ENCODE results near the gene PBX3.
A peak's percentile ranks its signal among the peaks of the same experiment; 100 is the strongest.

PBX3 gene

GRCh38 chr9:125889112-125889475 is 141.9 kb downstream of the PBX3 start:
- peak overlapping the region; percentile 14; the same call in 1 of the 2 replicates for H3K4me3 ChIP-seq (ENCODE audit: low read length)
- DNase-seq (ENCODE audit: low read depth, low spot score): no peak

DNA sequence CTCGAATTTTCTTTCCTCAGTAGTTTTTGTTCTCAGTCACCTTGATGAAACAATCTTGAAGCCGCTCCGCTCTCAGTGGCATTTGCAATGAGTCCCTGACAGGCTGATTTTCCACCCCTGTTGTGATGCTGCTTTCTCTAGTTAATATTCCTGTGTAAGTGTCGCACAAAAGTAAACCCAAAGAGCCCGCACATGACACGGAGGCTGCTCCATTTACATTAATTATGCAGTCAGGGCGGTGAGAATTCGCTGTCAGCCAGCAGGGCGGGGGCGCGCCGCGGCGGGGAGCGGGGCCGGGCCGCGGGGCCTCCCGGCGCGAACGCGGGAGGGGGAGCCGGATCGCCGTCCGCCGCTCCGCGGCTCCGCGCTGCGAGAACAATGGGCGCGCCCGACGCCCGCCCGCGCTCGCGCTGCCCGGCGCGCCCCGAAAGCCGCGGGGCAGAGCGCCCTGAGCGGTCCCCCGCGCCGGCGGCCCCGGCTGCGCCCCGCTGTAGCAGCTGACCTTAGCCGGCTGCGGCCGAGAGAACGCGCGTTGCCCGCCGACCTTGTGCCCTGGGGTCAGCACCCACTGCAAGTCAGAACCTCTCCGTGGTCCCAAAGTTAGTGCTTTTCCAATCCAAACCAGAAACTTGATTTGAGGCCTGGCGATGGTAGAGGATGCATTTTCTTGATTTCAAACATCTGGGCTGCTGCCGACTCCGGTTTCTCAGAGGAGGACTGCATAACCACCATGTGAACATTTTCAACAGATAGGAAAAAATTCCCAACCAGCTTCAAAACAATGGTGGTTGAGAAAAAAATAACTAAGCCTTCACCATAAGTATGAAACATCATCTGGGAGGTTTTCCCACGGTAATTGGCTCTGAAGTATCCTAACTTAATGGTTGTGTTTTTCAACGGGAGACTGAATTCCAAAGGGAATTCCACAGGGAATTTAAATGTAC is 142.6 kb downstream of the PBX3 start:
- DNase-seq (ENCODE audit: low read depth, low spot score): no peak
- H3K4me3 ChIP-seq (ENCODE audit: low read length): peak overlapping the region; percentile 14; the same call in 1 of the 2 replicates

DNA sequence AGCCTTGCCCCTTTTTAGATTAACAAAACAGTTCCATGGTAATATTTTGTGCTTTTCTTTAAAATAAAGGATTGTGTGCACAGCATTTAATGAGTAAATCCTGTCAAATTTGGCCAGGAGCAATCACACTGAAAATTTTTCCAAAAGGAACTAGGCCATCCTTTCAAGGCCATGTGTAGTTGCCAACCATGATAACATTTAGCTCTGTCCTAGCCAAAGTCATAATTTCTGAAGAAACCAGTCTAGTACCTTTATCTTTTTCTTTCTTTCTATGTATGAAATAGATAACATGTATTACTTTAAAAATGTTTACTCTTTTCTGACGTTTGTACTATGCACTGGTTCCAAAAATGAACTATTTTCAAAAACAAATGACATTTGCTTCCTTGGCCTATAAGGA is 143.7 kb downstream of the PBX3 start:
- no peak overlapping the region for H3K4me3 ChIP-seq (ENCODE audit: low read length)

GRCh38 chr9:125893277-125893676 is 146.1 kb downstream of the PBX3 start:
- no peak overlapping the region for H3K4me3 ChIP-seq (ENCODE audit: low read length)
- no peak for DNase-seq (ENCODE audit: low read depth, low spot score)

More for the DNA sequence above, 143.7 kb downstream of the PBX3 start:
- DNase-seq (ENCODE audit: low read depth, low spot score): no peak

- no peak overlapping the region for H3K4me3 ChIP-seq (ENCODE audit: low read length)
- no peak for DNase-seq (ENCODE audit: low read depth, low spot score)
Observed at GRCh38 chr9:125894566-125894965, 147.4 kb downstream of the PBX3 start.

- DNase-seq (ENCODE audit: low read depth, low spot score): no peak
- no peak overlapping the region for H3K4me3 ChIP-seq (ENCODE audit: low read length)
Observed at GRCh38 chr9:125896404-125896803, 149.2 kb downstream of the PBX3 start.

DNA sequence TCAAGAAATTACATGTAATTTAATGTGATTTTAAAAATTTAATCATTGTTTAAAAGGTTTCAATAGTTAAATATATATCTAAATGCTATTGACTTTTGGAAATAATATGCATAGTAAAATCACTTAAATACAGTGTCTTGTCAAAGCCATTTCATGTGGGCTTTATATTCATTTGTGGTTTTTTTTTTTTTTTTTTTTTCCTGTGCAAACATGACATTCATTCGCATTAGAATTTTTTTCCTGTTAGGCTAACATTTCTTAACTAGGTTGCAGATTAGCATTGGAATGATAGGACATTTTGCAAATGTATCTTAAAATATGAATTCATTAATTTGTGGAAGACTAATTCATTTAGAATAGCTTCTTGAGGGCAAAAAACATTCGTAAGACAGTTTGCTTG is 149.8 kb downstream of the PBX3 start:
- no peak for DNase-seq (ENCODE audit: low read depth, low spot score)
- H3K4me3 ChIP-seq (ENCODE audit: low read length): no peak overlapping the region

GRCh38 chr9:125897481-125897880 is 150.3 kb downstream of the PBX3 start:
- H3K4me3 ChIP-seq (ENCODE audit: low read length): no peak overlapping the region
- no peak for DNase-seq (ENCODE audit: low read depth, low spot score)

DNA sequence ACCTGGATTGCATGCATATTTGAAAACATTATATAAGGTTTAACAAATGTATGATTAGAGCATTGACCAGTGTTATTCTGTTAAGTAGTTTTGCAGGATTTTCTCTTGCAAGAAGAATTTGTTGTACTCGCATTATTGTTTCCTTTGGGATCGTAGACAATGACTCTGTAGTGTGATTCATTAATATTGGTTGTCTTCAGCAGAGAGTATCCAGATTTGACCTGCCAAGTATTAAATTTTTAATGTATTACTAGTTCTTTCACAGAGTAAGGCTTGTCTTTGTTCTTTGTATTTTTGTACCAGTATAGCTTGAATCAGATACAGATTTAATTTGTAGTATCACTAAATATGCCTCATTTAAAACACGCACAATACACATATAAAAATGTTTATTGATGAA is 155.0 kb downstream of the PBX3 start:
- no peak for DNase-seq (ENCODE audit: low read depth, low spot score)
- no peak overlapping the region for H3K4me3 ChIP-seq (ENCODE audit: low read length)

DNA sequence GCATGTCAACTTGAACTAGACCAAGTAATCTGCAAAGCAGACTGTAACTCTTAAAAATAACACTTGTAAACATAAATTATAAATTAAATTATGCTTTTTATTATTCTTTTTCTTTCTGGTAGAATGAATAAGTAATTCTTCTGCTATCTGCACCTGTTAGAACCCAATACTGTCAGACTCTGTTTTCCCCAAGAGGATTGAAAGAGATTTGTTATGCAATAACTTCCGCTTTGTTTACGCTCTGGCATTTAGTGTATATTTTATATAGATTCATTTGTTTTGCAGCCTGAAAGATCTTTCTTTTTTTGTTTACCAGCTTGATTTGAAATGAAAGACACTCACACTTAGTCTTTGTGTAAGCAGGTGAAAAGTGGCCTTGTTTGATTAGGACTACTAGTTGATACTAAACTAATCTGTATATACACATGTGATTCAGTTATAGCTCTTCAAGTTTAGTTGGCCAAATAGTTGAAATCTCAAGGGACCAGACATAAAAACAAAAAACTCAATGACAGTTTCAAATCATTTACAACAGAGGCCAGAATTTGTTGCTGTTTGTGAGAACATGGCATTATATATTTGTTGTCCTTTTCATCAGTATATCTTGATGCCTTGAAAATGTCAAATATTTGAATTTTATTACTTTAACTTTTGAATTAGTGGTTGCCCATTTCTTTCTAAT is 155.8 kb downstream of the PBX3 start:
- DNase-seq (ENCODE audit: low read depth, low spot score): no peak
- H3K4me3 ChIP-seq (ENCODE audit: low read length): no peak overlapping the region

GRCh38 chr9:125904155-125904851 is 157.1 kb downstream of the PBX3 start:
- H3K4me3 ChIP-seq (ENCODE audit: low read length): no peak overlapping the region
- DNase-seq (ENCODE audit: low read depth, low spot score): no peak

DNA sequence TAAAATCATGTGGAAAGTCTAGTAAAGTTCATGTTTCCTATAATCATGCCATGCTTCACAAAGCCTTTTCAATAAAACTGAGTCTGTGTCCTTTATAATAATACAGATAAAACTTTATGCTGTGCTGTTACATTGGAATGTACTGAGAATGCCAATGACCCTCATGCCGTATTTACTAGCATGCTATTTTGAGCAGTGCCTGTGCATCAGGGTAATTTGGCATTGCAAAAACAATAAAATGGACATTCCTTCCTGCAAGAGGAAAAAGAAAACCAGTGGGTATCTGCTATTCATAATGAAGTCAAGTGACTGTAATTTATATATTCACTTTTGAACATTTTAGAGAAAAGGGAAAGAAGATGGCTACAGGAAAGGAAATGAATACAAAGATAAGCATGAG is 159.0 kb downstream of the PBX3 start:
- no peak overlapping the region for H3K4me3 ChIP-seq (ENCODE audit: low read length)
- DNase-seq (ENCODE audit: low read depth, low spot score): no peak

GRCh38 chr9:125906893-125907292 is 159.7 kb downstream of the PBX3 start:
- H3K4me3 ChIP-seq (ENCODE audit: low read length): no peak overlapping the region
- DNase-seq (ENCODE audit: low read depth, low spot score): no peak

- DNase-seq (ENCODE audit: low read depth, low spot score): no peak
Observed at GRCh38 chr9:125908136-125908535, 161.0 kb downstream of the PBX3 start.

GRCh38 chr9:125908966-125909365 is 161.8 kb downstream of the PBX3 start:
- no peak overlapping the region for H3K4me3 ChIP-seq (ENCODE audit: low read length)
- DNase-seq (ENCODE audit: low read depth, low spot score): no peak

More at GRCh38 chr9:125908136-125908535, 161.0 kb downstream of the PBX3 start:
- H3K4me3 ChIP-seq (ENCODE audit: low read length): no peak overlapping the region

DNA sequence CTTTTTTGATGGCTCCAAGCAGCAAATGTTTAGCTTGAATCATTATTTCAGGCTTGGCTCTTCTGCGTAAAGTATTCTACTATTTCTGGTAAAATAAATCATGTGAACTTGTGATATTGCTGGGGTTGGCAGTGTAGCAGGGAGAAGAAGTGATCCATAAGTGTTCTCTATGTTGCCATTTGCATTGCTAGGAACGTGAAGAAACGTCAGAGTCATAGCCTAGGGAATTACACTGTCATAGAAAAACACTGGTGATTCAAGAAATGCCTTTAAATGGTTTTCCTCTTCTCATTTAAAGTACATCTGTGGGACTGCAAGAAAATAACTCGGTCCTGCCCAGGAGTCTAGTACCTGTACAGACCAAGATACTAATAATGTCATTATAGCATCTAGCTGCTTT is 162.3 kb downstream of the PBX3 start:
- H3K4me3 ChIP-seq (ENCODE audit: low read length): no peak overlapping the region
- DNase-seq (ENCODE audit: low read depth, low spot score): no peak

GRCh38 chr9:125910286-125910685 is 163.1 kb downstream of the PBX3 start:
- no peak overlapping the region for H3K4me3 ChIP-seq (ENCODE audit: low read length)
- DNase-seq (ENCODE audit: low read depth, low spot score): no peak

GRCh38 chr9:125911861-125912644 is 164.9 kb downstream of the PBX3 start:
- no peak overlapping the region for H3K4me3 ChIP-seq (ENCODE audit: low read length)
- no peak for DNase-seq (ENCODE audit: low read depth, low spot score)

DNA sequence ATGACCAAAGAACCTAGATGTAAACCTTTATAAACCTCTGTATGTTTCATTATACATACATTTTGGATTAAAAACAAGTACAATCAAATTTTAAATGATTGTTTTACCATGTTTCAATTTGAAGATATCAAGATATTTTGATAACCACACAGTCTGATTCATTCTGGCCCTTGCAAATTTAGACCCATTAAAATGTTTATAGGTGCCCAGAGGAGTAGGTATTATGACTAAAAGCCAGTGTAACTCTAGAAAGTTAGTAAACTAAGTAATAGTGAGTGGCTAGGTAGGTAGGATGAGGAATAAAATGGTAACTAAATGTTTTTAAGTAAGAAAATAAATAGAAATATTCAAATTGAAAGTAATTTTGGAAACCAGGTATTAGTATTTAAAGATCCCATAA is 165.5 kb downstream of the PBX3 start:
- DNase-seq (ENCODE audit: low read depth, low spot score): no peak

More for the DNA sequence above, 165.5 kb downstream of the PBX3 start:
- H3K4me3 ChIP-seq (ENCODE audit: low read length): no peak overlapping the region

All from Jurkat, Clone E6-1 (cell line).